ENCODE data around the gene KRT33B. TPM values are rescaled to one million over a fixed set of nuclear protein-coding genes. Genes with fewer than 3 reads are reported as not detected.

The KRT33B gene
- polyA plus RNA-seq, 3 donors from 2014 or later = not detected

DNA sequence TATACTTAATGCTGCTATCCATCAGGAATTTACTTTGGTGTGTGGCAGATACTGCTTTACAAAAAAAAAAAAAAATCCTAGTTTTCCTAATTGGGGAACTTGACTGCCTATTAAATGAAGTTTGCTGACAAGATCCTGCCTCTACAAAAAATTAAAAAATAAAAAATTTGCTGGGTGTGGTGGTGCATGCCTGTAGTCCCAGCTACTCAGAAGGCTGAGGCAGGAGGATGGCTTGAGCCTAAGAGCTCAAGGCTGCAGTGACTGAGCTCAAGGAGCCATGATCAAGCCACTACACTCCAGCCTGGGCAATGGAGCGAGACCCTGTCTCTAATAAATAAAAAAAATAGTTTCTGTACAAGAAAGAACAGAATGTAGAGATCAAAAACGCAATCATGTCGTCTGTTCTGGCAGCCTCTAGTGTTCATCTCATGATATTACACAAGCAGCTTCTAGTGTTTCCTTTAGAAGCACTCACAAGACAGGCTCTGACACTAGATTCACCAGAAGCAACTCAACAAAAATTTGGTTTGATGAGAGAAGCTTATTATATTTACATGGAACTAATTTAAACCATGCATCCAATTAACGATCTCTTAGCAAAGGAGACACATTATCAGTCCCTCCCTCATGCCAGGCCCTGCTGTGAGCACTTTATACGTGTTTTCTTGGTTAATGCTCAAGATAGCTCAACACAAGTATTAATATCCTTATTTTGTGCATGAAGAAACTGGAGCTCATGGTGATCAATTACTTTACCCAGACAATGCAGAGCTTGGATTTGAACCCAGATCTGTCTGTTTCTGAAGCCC lies 47.3 kb downstream of the KRT33B start:
- peaks cover 6 to 10% of the 10 kb centered on the region in 2 donors for H3K4me1 Mint-ChIP-seq
- peak overlapping the region in 1 of 6 donors; percentile 73 for H3K27ac Mint-ChIP-seq
- H3K36me3 Mint-ChIP-seq = peaks cover 0 to 4% (median 0%) of the 10 kb centered on the region in 3 donors
- peak; percentile 21 to 54 (median 45) for DNase-seq
- H3K4me3 Mint-ChIP-seq = no peak overlapping the region
- H3K27me3 Mint-ChIP-seq (ENCODE audit: low read depth in 3 of 3) = peaks cover 0 to 4% (median 4%) of the 10 kb centered on the region in 3 donors
- peaks cover 0 to 8% (median 0%) of the 10 kb centered on the region in 6 donors for H3K9me3 Mint-ChIP-seq

DNA sequence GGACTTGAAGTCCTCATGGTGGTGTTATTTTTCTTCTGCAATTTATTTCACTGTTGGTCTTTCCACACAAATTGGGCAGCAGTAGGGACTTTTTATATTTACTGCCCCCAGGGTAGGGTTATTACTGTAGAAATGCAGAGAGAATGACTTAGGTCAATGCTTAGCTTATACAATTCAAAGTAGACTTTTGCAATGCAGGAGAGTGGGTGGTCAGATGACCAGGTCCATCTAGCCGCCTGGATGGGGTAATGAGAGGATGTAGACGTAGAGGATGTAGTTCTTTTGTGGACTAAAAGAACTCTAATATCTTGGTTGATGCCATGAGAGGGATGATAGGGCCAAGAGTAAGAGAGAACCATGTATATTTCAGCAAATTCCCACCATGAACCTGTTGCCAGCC lies 51.4 kb downstream of the KRT33B start:
- peaks cover 0 to 10% of the 10 kb centered on the region in 2 donors for H3K4me1 Mint-ChIP-seq
- H3K27me3 Mint-ChIP-seq (ENCODE audit: low read depth in 3 of 3) = peaks cover 2 to 7% (median 6%) of the 10 kb centered on the region in 3 donors
- peaks cover 0 to 8% (median under 1%) of the 10 kb centered on the region in 6 donors for H3K9me3 Mint-ChIP-seq
- DNase-seq = no peak
- no peak overlapping the region for H3K4me3 Mint-ChIP-seq
- no peak overlapping the region for H3K27ac Mint-ChIP-seq
- H3K36me3 Mint-ChIP-seq = peaks cover 0 to 4% (median 0%) of the 10 kb centered on the region in 3 donors

DNA sequence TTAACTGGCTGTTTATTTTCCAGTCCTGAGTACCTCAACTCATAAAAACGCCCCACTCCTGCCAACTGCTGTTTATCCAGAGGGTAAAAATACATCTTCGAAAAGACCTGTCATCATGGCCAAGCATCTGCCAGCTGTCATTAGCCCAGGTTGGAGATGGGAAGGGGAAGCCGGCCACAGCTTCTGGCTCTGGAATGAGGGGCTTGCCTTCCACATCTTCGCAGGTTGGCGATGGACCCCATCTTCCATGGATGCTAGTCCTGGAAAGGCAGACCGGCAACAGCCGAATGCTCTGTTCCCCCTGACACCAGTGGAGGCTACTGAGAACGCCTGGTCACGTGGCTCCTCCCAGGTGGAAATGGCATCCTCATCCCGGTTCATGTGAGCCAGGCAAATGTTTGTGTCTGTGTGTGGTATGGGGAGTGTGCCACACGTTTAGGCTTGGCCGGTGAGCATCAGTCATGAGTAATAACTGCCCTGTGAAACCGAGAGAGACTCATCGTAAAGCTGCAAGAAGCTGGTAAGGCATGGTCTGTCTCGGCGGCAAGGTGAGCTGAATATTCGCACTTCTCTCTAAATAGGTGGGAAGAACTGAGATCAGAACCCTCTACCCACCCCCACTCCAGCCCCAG lies 53.7 kb downstream of the KRT33B start:
- peaks cover 0 to 4% of the 10 kb centered on the region in 2 donors for H3K4me1 Mint-ChIP-seq
- H3K9me3 Mint-ChIP-seq = peaks cover 0 to 8% (median under 1%) of the 10 kb centered on the region in 6 donors
- no peak for DNase-seq
- H3K36me3 Mint-ChIP-seq = peaks cover 0 to 6% (median 0%) of the 10 kb centered on the region in 3 donors
- H3K4me3 Mint-ChIP-seq = no peak overlapping the region
- H3K27ac Mint-ChIP-seq = peak overlapping the region in 1 of 6 donors; percentile 30
- H3K27me3 Mint-ChIP-seq (ENCODE audit: low read depth in 3 of 3) = peaks cover 2 to 8% (median 7%) of the 10 kb centered on the region in 3 donors

DNA sequence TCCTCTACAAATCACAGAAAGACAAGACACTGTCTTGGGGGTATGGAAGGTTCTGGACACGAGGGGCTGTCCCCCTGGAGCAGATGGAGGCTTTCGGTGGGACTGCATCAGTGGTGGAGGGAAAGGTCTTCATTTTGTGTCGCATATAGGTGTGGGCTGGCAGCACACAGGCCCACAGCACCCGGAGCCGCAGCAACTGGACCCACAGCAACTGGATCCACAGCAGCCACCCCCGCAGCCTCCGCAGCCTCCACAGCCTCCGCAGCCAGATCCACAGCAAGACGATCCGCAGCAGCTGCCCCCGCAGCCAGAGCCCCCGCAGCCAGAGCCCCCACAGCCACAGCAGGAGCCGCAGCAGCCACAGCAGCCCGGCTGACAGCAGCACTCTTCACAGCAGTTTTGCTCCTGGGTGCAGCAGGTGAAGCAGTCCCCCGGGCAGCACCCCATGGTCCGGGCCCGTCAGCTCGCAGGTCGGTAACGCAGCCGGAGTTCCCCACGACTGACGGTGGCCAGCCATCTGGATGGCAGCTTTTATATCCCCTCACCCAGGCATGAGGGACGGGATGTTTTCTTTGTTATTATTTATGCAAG lies 54.3 kb downstream of the KRT33B start, which contains the start of gene KRTAP17-1:
KRTAP17-1 (minus strand) TSS at position 507 of the 591 bp plus-strand sequence; CDS start at position 447, 60 bp downstream.
- Mint-ChIP-seq H3K4me1 (peaks cover 2 to 10% of the 10 kb centered on the region in 2 donors), H3K27ac (peak within 1 kb of the TSS in 1 of 6 donors; percentile 30), H3K36me3 (peaks cover 0 to 7% (median 0%) of the 10 kb centered on the region in 3 donors), H3K27me3 (ENCODE audit: low read depth in 3 of 3) (peaks cover 2 to 8% (median 7%) of the 10 kb centered on the region in 3 donors), H3K4me3 (no peak within 1 kb of the TSS), H3K9me3 (peaks cover 0 to 8% (median under 1%) of the 10 kb centered on the region in 6 donors)
- no peak for DNase-seq

Other genes starting within 250 kb of the KRT33B start
- gene KRTAP4-12, start 245.6 kb downstream of the KRT33B start, polyA plus RNA-seq = not detected
- gene KRTAP4-6, start 229.3 kb downstream of the KRT33B start, polyA plus RNA-seq = not detected
- not detected for gene KRTAP4-5, start 220.0 kb downstream of the KRT33B start, polyA plus RNA-seq
- not detected for gene KRTAP4-4, start 209.1 kb downstream of the KRT33B start, polyA plus RNA-seq
- not detected for gene KRTAP4-3, start 201.6 kb downstream of the KRT33B start, polyA plus RNA-seq
- not detected for gene KRTAP4-2, start 191.6 kb downstream of the KRT33B start, polyA plus RNA-seq
- gene KRTAP4-1, start 184.9 kb downstream of the KRT33B start, polyA plus RNA-seq = not detected
- not detected for gene KRTAP9-1, start 179.9 kb downstream of the KRT33B start, polyA plus RNA-seq
- not detected for gene KRTAP9-2, start 143.2 kb downstream of the KRT33B start, polyA plus RNA-seq
- not detected for gene KRTAP9-3, start 137.4 kb downstream of the KRT33B start, polyA plus RNA-seq
- not detected for gene KRTAP9-8, start 131.8 kb downstream of the KRT33B start, polyA plus RNA-seq
- gene KRTAP9-4, start 120.1 kb downstream of the KRT33B start, polyA plus RNA-seq = not detected
- not detected for gene KRTAP9-9, start 114.4 kb downstream of the KRT33B start, polyA plus RNA-seq
- not detected for gene KRTAP9-6, start 104.4 kb downstream of the KRT33B start, polyA plus RNA-seq
- not detected for gene KRTAP9-7, start 94.1 kb downstream of the KRT33B start, polyA plus RNA-seq
- gene KRTAP29-1, start 67.0 kb downstream of the KRT33B start, polyA plus RNA-seq = not detected
- gene KRTAP16-1, start 60.5 kb downstream of the KRT33B start, polyA plus RNA-seq = under 1 TPM in 2 of 3 donors, not detected in 1; 0.17 to 0.30 TPM
- not detected for gene KRTAP17-1, start 54.1 kb downstream of the KRT33B start, polyA plus RNA-seq
- not detected for gene KRT33A, start 19.0 kb downstream of the KRT33B start, polyA plus RNA-seq
- not detected for gene KRT34, start 12.5 kb upstream of the KRT33B start, polyA plus RNA-seq
- gene KRT31, start 27.8 kb upstream of the KRT33B start, polyA plus RNA-seq = not detected
- not detected for gene KRT37, start 54.8 kb upstream of the KRT33B start, polyA plus RNA-seq
- gene KRT38, start 71.2 kb upstream of the KRT33B start, polyA plus RNA-seq = not detected
- gene KRT32, start 97.6 kb upstream of the KRT33B start, polyA plus RNA-seq = not detected
- not detected for gene KRT35, start 111.3 kb upstream of the KRT33B start, polyA plus RNA-seq
- gene KRT36, start 120.1 kb upstream of the KRT33B start, polyA plus RNA-seq = not detected
- not detected for gene KRT13, start 135.8 kb upstream of the KRT33B start, polyA plus RNA-seq
- not detected for gene KRT15, start 149.1 kb upstream of the KRT33B start, polyA plus RNA-seq
- not detected for gene KRT19, start 158.5 kb upstream of the KRT33B start, polyA plus RNA-seq
- not detected for gene KRT9, start 202.2 kb upstream of the KRT33B start, polyA plus RNA-seq
- gene KRT14, start 217.1 kb upstream of the KRT33B start, polyA plus RNA-seq = not detected
- gene KRT16, start 243.0 kb upstream of the KRT33B start, polyA plus RNA-seq = not detected